Retinal pigment epithelial cell (primary cell): ENCODE results near the gene ROBO1.

ENCODE experiments used
- DNase-seq: peaks from one replicate; pipeline ENCODE4 v3.0.0-alpha.2; 2010; ENCODE audit warnings: low read depth
- H3K4me3 ChIP-seq: 2 replicates; pipeline ENCODE4 v1.5.1; 2011; ENCODE audit warnings: mild to moderate bottlenecking, low read length, control low read depth, moderate library complexity
- TF ChIP-seq, protein P1 (sequence below): conservative IDR thresholded peaks from 2 replicates; pipeline ENCODE4 v1.5.1; 2011; ENCODE audit warnings: low read depth, low read length, control low read depth, inconsistent platforms

ROBO1 gene

DNA sequence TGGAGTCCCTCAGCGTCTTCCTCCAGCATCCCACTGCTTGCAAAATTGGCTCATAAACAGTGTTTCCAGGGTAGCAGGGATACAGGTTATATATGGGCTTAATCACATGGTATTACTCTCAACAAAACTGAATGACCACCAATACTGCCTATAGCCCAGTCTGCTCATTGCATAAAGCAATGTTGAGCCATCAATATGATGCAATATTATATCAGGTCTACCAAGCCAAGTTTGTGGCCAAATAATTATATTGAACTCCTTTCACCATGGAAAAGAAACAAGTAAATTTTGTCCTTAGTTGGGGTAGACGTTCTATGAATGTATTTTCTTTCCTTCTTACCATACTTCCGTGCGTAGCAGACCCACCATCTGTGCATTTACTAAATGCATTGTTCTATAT lies 652.3 kb downstream of the ROBO1 start:
- no peak for DNase-seq
- TF ChIP-seq, protein P1, sequence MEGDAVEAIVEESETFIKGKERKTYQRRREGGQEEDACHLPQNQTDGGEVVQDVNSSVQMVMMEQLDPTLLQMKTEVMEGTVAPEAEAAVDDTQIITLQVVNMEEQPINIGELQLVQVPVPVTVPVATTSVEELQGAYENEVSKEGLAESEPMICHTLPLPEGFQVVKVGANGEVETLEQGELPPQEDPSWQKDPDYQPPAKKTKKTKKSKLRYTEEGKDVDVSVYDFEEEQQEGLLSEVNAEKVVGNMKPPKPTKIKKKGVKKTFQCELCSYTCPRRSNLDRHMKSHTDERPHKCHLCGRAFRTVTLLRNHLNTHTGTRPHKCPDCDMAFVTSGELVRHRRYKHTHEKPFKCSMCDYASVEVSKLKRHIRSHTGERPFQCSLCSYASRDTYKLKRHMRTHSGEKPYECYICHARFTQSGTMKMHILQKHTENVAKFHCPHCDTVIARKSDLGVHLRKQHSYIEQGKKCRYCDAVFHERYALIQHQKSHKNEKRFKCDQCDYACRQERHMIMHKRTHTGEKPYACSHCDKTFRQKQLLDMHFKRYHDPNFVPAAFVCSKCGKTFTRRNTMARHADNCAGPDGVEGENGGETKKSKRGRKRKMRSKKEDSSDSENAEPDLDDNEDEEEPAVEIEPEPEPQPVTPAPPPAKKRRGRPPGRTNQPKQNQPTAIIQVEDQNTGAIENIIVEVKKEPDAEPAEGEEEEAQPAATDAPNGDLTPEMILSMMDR, result no peak
- no peak overlapping the region for H3K4me3 ChIP-seq

DNA sequence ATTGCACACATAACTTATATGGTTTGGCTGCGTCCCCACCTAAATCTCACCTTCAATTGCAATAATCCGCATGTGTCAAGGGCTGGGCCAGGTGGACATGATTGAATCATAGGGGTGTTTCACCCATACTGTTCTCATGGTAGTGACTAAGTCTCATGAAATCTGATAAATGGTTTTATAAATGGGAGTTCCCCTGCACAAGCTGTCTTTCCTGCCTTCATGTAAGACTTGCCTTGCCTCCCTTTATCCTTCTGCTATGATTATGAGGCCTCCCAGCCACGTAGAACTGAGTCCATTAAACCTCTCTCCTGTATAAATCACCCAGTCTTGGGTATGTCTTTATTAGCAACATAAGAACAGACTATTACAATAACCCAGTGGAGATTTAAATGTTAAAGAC lies 653.9 kb downstream of the ROBO1 start:
- no peak for DNase-seq
- H3K4me3 ChIP-seq, result no peak overlapping the region
- TF ChIP-seq, protein P1, result no peak

DNA sequence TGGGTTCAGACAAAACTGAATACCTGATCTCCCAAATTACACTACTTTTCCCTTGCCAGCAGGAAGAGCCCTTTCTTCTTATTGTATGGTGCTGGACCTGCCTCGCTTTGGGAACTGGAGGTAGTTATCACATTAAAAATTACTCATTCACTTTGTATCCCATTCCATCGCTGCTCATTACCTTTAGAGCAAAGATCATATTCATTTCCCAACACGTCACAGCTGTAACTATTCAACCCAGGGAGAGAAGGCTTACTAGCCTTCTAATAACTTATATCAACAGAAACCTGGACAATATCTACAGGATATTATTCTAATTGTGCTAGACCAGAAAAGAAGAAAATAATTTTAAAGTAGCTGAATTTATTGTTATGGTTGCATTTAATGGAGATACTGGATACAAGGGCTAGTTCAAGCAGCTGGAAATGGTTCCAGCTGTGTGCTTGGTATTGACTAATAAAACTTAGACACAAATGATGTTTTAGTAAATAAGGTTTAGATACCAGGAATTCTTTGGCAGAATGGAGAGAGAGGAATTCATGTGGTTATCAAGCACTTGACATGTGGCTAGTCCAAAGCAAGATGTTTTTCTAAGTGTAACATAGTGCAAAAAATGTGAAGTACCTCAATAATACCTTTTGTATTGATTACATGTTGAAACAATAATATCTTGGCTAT lies 656.3 kb downstream of the ROBO1 start:
- TF ChIP-seq, protein P1, result no peak
- no peak overlapping the region for H3K4me3 ChIP-seq
- DNase-seq, result no peak

DNA sequence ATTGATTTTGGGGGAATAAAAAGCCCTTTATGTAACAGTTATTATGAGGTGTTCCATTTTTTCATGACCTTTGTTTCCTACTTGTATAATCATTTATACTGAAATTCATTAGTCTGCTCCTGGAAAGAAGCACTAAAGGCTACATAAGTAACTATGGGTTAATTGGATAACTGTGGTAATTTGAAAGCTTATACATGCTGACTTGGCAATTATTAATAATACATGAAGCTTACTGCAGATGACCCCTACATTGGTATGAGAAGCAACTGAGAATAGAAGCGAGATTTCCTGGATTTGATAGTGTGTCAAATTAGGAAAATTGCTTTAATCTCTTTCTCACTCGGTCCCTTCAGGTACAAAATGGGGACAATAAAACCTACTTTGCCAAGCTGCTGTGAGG lies 658.0 kb downstream of the ROBO1 start:
- H3K4me3 ChIP-seq, result no peak overlapping the region
- TF ChIP-seq, protein P1, result no peak
- DNase-seq, result no peak

DNA sequence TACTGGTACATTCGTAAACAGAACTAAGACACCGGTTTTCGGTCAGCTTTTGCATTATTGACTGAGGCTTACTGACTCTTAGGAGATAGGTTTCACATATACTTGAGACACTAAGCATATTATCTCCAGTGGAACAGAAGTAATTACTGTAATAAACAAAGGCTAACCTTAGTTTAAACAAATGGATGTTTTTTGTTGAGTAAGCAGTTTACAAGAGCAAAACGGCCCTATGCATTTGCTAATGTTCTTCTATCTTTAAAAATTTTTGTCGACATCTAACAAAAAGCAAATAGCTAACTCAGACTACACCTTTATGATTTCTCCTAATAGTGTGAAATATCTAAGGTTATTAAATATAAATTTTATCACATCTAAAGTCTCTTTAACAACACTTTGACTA lies 664.5 kb downstream of the ROBO1 start:
- TF ChIP-seq, protein P1, result no peak
- H3K4me3 ChIP-seq, result no peak overlapping the region
- no peak for DNase-seq

DNA sequence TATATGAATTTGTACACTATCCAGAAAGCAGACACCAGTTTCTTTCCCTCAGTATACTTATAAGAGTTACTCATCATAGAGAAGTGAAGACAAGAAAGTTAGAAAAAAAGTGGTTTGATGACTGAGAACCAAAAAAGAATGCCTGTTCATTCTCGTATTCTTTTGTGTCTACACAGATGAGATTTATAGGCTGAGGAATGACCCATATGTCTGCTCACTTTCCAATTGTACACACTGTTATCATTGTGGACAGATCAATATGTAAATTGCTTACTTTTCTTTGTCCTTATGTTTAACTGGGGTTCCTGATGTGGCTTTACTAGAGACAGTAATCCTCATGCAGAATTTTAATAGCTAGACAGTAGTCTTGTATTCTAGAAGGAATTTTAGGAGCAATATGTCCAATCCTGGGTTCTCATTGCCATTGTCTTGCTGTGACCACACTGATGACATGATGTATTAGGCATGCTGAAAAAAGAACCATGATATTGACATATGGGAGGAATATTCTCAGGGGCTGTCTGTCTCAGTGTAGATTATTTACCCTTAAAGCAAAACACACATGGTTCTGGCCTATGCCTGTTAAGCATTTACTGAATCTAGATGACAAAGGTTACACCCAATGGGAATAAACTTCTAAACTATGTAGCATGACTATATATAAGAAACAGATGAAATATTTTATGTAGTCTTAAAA lies 669.7 kb downstream of the ROBO1 start:
- TF ChIP-seq, protein P1, result no peak
- DNase-seq, result no peak
- H3K4me3 ChIP-seq, result no peak overlapping the region

DNA sequence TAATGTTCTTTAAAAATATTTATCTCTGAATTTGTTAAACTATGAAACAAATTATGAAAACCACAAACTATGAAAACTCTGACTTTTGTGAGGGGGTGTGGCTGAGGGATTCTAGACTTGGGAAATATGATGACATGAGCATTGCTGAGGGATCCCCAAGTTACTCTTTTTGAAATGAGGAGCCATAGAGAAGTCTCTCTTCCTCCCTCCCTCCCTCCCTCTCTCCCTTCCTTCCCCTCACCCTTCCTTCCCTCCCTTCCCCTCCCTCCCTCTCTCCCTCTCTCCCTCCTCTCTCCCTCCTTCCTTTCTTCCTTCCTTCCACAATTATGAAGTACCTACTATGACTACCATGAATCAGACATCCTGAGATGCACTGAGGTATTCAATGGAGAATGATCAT lies 673.1 kb downstream of the ROBO1 start:
- no peak for DNase-seq
- TF ChIP-seq, protein P1, result no peak
- no peak overlapping the region for H3K4me3 ChIP-seq
